HepG2 (cell line): Measurements from ENCODE around the gene POU3F1. TPM values are rescaled to one million over a fixed set of nuclear protein-coding genes. Genes with fewer than 3 reads are reported as not detected.

Experiments used
- ATAC-seq: fragments of 200-7000 bp; cut with Tn5 transposase; 3 replicates; pipeline ENCODE4 v1.9.1; 2020; ENCODE audit warnings: mild to moderate bottlenecking, moderate library complexity
- BruUV-seq: library from RNA; stranded (reverse); fragments of 400-500 nt; replicated peaks from 2 replicates; lab custom pipeline; 2021; lab: Mats Ljungman, UMichigan
- CTCF ChIA-PET: fragments of 300-600 bp; formaldehyde crosslinking; extraction: SDS; loops from one replicate; lab custom pipeline; 2021; ENCODE audit warnings: low total read pairs, inconsistent platforms, low intra/inter-chr PET ratio; lab: Yijun Ruan, JAX
- POLR2A ChIA-PET: fragments of 350-600 bp; sonication (Branson Sonifier 250); formaldehyde crosslinking; loops from one replicate; lab custom pipeline; 2020; ENCODE audit warnings: antibody characterized with exemption, inconsistent platforms; lab: Yijun Ruan, JAX
- DNase-seq: peaks from one replicate; pipeline ENCODE4 v3.0.0-alpha.2; 2015; ENCODE audit warnings: low spot score
- FAIRE-seq: peaks from 3 replicates; lab custom pipeline; 2011; peaks lifted over from hg19 to GRCh38; lab: Jason Lieb, UNC
- H2AFZ ChIP-seq: one replicate; pipeline ENCODE4 v1.6.1; 2011; ENCODE audit warnings: low read length, inconsistent platforms
- H3K27ac ChIP-seq: fragments of 300-600 bp; 3 replicates; pipeline ENCODE4 v1.8.0; 2011; ENCODE audit warnings: mixed run types, mild to moderate bottlenecking, mixed read lengths, low read length, inconsistent platforms; ENCODE audit not compliant: insufficient read depth; ENCODE audit errors: extremely low read length
- H3K27me3 ChIP-seq, 2 experiments: fragments of 200-600 bp in 1 of 2; 2 replicates in 1 of 2; 3 replicates in 1 of 2; pipeline versions ENCODE4 v1.6.0 to v1.8.0; 2011; ENCODE audit warnings: low read length in 2 of 2, mild to moderate bottlenecking in 2 of 2, moderate library complexity in 2 of 2, inconsistent platforms in 1 of 2; ENCODE audit not compliant: insufficient read depth in 2 of 2, control insufficient read depth in 1 of 2
- H3K36me3 ChIP-seq, 2 experiments: fragments of 200-600 bp in 1 of 2; replicated peaks in 1 of 2; 2 replicates in 1 of 2; 3 replicates in 1 of 2; pipeline versions ENCODE4 v1.5.1 to v1.8.0; 2011; ENCODE audit warnings: low read length in 2 of 2, inconsistent platforms in 1 of 2; ENCODE audit not compliant: insufficient read depth in 2 of 2, control insufficient read depth in 1 of 2
- H3K4me1 ChIP-seq: 2 replicates; pipeline ENCODE4 v1.5.1; 2012; ENCODE audit warnings: low read length, inconsistent platforms; ENCODE audit not compliant: insufficient read depth
- H3K4me2 ChIP-seq: 2 replicates; pipeline ENCODE4 v1.6.0; 2011; ENCODE audit warnings: low read depth, low read length, inconsistent platforms
- H3K4me3 ChIP-seq, 3 experiments: fragments of 200-600 bp in 1 of 3; sonication (generic), shearing (Covaris generic) in 1 of 3; replicated peaks in 1 of 3; 2 replicates each; pipeline ENCODE4 v1.5.1; 2011 to 2016; ENCODE audit warnings: low read length in 3 of 3, inconsistent platforms in 2 of 3, low read depth in 2 of 3, mild to moderate bottlenecking in 2 of 3, control low read depth in 1 of 3, mixed read lengths in 1 of 3; ENCODE audit not compliant: insufficient read depth in 1 of 3
- H3K79me2 ChIP-seq: one replicate; pipeline ENCODE4 v1.6.1; 2011; ENCODE audit warnings: low read length, inconsistent platforms; ENCODE audit not compliant: insufficient read depth
- H3K9ac ChIP-seq: 2 replicates; pipeline ENCODE4 v1.6.0; 2011; ENCODE audit warnings: mild to moderate bottlenecking, low read depth, low read length, inconsistent platforms; ENCODE audit not compliant: insufficient read depth
- H3K9me3 ChIP-seq: 2 replicates; pipeline ENCODE4 v1.5.1; 2012; ENCODE audit warnings: mild to moderate bottlenecking, low read length
- H4K20me1 ChIP-seq: 2 replicates; pipeline ENCODE4 v1.6.0; 2011; ENCODE audit warnings: inconsistent platforms, mild to moderate bottlenecking, low read length, moderate library complexity; ENCODE audit not compliant: insufficient read depth
- ARHGAP35 ChIP-seq: sonication (generic); formaldehyde crosslinking; IDR thresholded peaks from 2 replicates; pipeline ENCODE4 v1.9.0; 2022; ENCODE audit warnings: mild to moderate bottlenecking, inconsistent platforms, moderate library complexity, missing genetic modification reagents, borderline replicate concordance
- HMGA1 ChIP-seq: sonication (generic); formaldehyde crosslinking; conservative IDR thresholded peaks from 2 replicates; pipeline ENCODE4 v1.4.0; 2020; ENCODE audit warnings: missing genetic modification reagents
- MEF2D ChIP-seq: sonication (generic); formaldehyde crosslinking; IDR thresholded peaks from 2 replicates; pipeline ENCODE4 v1.5.1; 2020; ENCODE audit warnings: mild to moderate bottlenecking, missing genetic modification reagents
- POLR2G ChIP-seq: fragments of 200-400 bp; formaldehyde crosslinking; IDR thresholded peaks from 2 replicates; pipeline ENCODE4 v1.6.1; 2018; ENCODE audit warnings: mild to moderate bottlenecking, low read depth, low read length, moderate library complexity
- SALL2 ChIP-seq: sonication (generic); formaldehyde crosslinking; IDR thresholded peaks from 2 replicates; pipeline ENCODE4 v1.8.1; 2023; ENCODE audit warnings: mild to moderate bottlenecking, missing genetic modification reagents, inconsistent platforms
- SP140L ChIP-seq: sonication (generic); formaldehyde crosslinking; IDR thresholded peaks from 2 replicates; pipeline ENCODE4 v1.4.0; 2020; ENCODE audit warnings: missing genetic modification reagents, borderline replicate concordance
- TBL1XR1 ChIP-seq: fragments of 150-350 bp; IDR thresholded peaks from 2 replicates; pipeline ENCODE4 v1.6.1; 2014; ENCODE audit warnings: borderline replicate concordance, low read length; ENCODE audit not compliant: partially characterized antibody
- U2AF2 ChIP-seq: fragments of 200-400 bp; formaldehyde crosslinking; IDR thresholded peaks from 2 replicates; pipeline ENCODE4 v1.6.1; 2017; ENCODE audit warnings: low read depth, mild to moderate bottlenecking, low read length
- ZNF263 ChIP-seq: sonication (generic); formaldehyde crosslinking; IDR thresholded peaks from 2 replicates; pipeline ENCODE4 v1.4.0; 2020; ENCODE audit warnings: missing genetic modification reagents
- ZSCAN12 ChIP-seq: sonication (generic); formaldehyde crosslinking; IDR thresholded peaks from 2 replicates; pipeline ENCODE4 v1.9.0; 2021; ENCODE audit warnings: mild to moderate bottlenecking, missing genetic modification reagents
- WGBS: methylation state at CpG from one replicate; pipeline ENCODE4 v1.1.6; 2017; ENCODE audit warnings: low lambda C conversion rate; 5-methylcytosine and 5-hydroxymethylcytosine counted together
- in situ Hi-C: cut with HindIII; loops from 2 replicates; pipeline ENCODE4 v1.10.0; 2017; ENCODE audit warnings: low pct_unique_long_range_greater_than_20kb; ENCODE audit not compliant: extremely low pct_ligation_motif_present
- intact Hi-C: fragments of 100-400 bp; cut with micrococcal nuclease; formaldehyde crosslinking; loops from one replicate; pipeline ENCODE4 v1.10.0; 2022; ENCODE audit not compliant: unreplicated experiment
- polyA plus RNA-seq, 8 experiments: library from polyadenylated mRNA; depleted of rRNA in 3 of 8; stranded (reverse) in 7 of 8; unstranded in 1 of 8; fragments of >200 nt; fragmentation: Illumina TruSeq in 4 of 8; extraction: Trizol in 4 of 8; gene quantifications; 2 replicates each; pipeline versions ENCODE4 v1.2.1 to v1.2.3, GENCODE V29; 2011 to 2016; ENCODE audit warnings: low read depth in 4 of 8, missing spikeins in 1 of 8, mixed read lengths in 1 of 8; ENCODE audit not compliant: insufficient read depth in 1 of 8
- total RNA-seq, 5 experiments: library from RNA; depleted of rRNA; stranded (reverse); fragments of >200 nt; fragmentation: Illumina TruSeq; extraction: Trizol; gene quantifications; 2 replicates each; pipeline ENCODE4 v1.2.3, GENCODE V29; 2016; ENCODE audit warnings: low read depth in 1 of 5
- TF ChIP-seq, protein P1 (sequence below): sonication (generic); formaldehyde crosslinking; IDR thresholded peaks from 2 replicates; pipeline ENCODE4 v1.4.0; 2020; ENCODE audit warnings: missing genetic modification reagents
- TF ChIP-seq, protein P2 (sequence below): sonication (generic); formaldehyde crosslinking; IDR thresholded peaks from 2 replicates; pipeline ENCODE4 v1.5.0; 2020; ENCODE audit warnings: missing genetic modification reagents, mild to moderate bottlenecking, borderline replicate concordance
- TF ChIP-seq, protein P3 (sequence below): sonication (generic); formaldehyde crosslinking; conservative IDR thresholded peaks from 2 replicates; pipeline ENCODE4 v1.4.0; 2020; ENCODE audit warnings: missing genetic modification reagents
- TF ChIP-seq, protein P4 (sequence below): sonication (generic); formaldehyde crosslinking; IDR thresholded peaks from 2 replicates; pipeline ENCODE4 v1.9.0; 2022; ENCODE audit warnings: low read depth, missing genetic modification reagents

Gene POU3F1
- total and polyA plus RNA-seq, 2 of the 13 experiments (the other 11 are each of a cell fraction or from before 2014, with no cell fraction given) = not detected

DNA sequence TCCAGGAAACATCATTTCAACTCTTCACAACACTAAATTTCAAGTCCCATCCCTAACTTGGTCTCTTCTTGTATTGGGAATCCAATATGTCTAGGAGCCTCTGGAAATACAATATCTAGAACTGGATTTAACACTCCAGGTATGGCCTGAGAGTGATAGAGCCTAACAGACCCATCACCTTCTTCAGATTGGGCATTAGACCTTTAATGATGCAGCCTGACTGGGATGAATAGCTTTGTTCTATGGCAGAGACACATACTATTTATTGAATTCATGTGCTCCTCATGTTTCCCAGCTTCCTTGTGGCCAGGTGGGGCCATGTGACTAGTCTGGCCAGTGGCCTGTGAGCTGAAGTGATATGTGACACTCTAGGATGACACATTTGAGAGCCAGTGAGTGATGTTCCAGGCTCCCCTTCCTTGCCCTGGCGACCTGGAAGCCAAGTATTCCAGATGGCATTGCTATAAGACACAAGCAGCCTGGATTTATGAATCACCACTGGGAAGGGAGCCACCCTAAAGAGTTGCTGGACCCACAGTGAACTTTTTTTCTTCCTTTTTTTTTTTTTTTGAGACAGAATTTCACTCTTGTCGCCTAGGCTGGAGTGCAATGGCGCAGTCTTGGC, 31.0 kb upstream of the POU3F1 start:
- CTCF ChIA-PET = no interaction called here
- FAIRE-seq = no peak
- WGBS = 36% methylated on average over 3 of the region's 3 CpGs

DNA sequence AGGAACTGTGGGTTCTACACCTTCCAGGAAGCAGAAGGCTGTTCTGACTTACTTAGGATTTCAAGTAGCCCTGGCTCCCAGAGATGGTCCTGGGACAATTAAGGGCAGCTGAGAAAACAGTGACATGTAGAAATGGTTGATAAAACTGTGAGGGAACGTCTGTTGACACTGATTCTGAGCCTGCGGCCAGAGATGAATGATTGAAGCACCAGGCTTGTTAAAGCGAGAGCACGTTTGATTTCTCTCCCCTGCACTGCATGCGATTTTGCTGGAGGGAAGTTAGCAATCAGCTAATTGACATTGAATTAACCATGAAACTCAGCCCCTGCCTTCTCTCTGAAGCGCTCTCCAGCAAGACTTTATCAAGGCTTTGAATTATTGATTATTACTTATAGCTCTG, 29.9 kb upstream of the POU3F1 start:
- 71% methylated on average over 6 of the region's 6 CpGs for WGBS
- ATAC-seq (no peak), FAIRE-seq (no peak), DNase-seq (no peak)
- no peaks in the 10 kb centered on the region for H3K9me3 ChIP-seq
- H3K79me2 ChIP-seq = no peaks in the 10 kb centered on the region
- in situ Hi-C loops = no loop called here
- intact Hi-C loops = no loop called here
- H2AFZ ChIP-seq = no peak overlapping the region
- H3K9ac ChIP-seq = no peak overlapping the region
- no peaks in the 10 kb centered on the region for H3K36me3 ChIP-seq
- H3K27me3 ChIP-seq = no peaks in the 10 kb centered on the region; a peak in 1 of 5 replicates
- H3K4me1 ChIP-seq = peaks cover 11% of the 10 kb centered on the region
- ChIA-PET POLR2A (no interaction called here), CTCF (no interaction called here)
- no peaks in the 10 kb centered on the region for H4K20me1 ChIP-seq
- no peak overlapping the region for H3K4me2 ChIP-seq
- no peak overlapping the region for H3K4me3 ChIP-seq
- no peak overlapping the region for H3K27ac ChIP-seq
- no TSS peak for BruUV-seq
- TF ChIP-seq, protein P1, sequence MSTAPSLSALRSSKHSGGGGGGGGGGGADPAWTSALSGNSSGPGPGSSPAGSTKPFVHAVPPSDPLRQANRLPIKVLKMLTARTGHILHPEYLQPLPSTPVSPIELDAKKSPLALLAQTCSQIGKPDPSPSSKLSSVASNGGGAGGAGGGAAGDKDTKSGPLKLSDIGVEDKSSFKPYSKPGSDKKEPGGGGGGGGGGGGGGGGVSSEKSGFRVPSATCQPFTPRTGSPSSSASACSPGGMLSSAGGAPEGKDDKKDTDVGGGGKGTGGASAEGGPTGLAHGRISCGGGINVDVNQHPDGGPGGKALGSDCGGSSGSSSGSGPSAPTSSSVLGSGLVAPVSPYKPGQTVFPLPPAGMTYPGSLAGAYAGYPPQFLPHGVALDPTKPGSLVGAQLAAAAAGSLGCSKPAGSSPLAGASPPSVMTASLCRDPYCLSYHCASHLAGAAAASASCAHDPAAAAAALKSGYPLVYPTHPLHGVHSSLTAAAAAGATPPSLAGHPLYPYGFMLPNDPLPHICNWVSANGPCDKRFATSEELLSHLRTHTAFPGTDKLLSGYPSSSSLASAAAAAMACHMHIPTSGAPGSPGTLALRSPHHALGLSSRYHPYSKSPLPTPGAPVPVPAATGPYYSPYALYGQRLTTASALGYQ = no peak
- TF ChIP-seq, protein P2, sequence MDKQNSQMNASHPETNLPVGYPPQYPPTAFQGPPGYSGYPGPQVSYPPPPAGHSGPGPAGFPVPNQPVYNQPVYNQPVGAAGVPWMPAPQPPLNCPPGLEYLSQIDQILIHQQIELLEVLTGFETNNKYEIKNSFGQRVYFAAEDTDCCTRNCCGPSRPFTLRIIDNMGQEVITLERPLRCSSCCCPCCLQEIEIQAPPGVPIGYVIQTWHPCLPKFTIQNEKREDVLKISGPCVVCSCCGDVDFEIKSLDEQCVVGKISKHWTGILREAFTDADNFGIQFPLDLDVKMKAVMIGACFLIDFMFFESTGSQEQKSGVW (CRISPR knock-in tag) = no peak
- TF ChIP-seq POLR2G (no peak), ARHGAP35 (no peak)
- TF ChIP-seq, protein P3, sequence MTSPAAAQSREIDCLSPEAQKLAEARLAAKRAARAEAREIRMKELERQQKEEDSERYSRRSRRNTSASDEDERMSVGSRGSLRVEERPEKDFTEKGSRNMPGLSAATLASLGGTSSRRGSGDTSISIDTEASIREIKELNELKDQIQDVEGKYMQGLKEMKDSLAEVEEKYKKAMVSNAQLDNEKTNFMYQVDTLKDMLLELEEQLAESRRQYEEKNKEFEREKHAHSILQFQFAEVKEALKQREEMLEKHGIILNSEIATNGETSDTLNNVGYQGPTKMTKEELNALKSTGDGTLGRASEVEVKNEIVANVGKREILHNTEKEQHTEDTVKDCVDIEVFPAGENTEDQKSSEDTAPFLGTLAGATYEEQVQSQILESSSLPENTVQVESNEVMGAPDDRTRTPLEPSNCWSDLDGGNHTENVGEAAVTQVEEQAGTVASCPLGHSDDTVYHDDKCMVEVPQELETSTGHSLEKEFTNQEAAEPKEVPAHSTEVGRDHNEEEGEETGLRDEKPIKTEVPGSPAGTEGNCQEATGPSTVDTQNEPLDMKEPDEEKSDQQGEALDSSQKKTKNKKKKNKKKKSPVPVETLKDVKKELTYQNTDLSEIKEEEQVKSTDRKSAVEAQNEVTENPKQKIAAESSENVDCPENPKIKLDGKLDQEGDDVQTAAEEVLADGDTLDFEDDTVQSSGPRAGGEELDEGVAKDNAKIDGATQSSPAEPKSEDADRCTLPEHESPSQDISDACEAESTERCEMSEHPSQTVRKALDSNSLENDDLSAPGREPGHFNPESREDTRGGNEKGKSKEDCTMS (CRISPR knock-in tag) = no peak

More for the DNA sequence above, 31.0 kb upstream of the POU3F1 start:
- intact Hi-C loops (no loop called here), in situ Hi-C loops (no loop called here)
- Histone ChIP-seq H3K79me2 (no peaks in the 10 kb centered on the region), H3K4me2 (no peak overlapping the region)
- no peak for TF ChIP-seq U2AF2
- TF ChIP-seq HMGA1 (CRISPR knock-in tag) = no peak
- no peak for TF ChIP-seq ZSCAN12 (CRISPR knock-in tag)
- TF ChIP-seq SALL2 (CRISPR knock-in tag) = no peak
- no peak for TF ChIP-seq SP140L (CRISPR knock-in tag)
- TF ChIP-seq, protein P4, sequence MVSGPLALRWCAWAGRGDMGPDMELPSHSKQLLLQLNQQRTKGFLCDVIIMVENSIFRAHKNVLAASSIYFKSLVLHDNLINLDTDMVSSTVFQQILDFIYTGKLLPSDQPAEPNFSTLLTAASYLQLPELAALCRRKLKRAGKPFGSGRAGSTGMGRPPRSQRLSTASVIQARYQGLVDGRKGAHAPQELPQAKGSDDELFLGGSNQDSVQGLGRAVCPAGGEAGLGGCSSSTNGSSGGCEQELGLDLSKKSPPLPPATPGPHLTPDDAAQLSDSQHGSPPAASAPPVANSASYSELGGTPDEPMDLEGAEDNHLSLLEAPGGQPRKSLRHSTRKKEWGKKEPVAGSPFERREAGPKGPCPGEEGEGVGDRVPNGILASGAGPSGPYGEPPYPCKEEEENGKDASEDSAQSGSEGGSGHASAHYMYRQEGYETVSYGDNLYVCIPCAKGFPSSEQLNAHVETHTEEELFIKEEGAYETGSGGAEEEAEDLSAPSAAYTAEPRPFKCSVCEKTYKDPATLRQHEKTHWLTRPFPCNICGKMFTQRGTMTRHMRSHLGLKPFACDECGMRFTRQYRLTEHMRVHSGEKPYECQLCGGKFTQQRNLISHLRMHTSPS = no peak
- TF ChIP-seq TBL1XR1 = no peak
- TF ChIP-seq MEF2D (CRISPR knock-in tag) = no peak
- TF ChIP-seq ZNF263 (CRISPR knock-in tag) = no peak
- TF ChIP-seq, all 625 proteins: peak for 0
- Histone ChIP-seq H3K27me3 (no peaks in the 10 kb centered on the region; a peak in 1 of 5 replicates), H3K27ac (no peak overlapping the region), H4K20me1 (no peaks in the 10 kb centered on the region), H3K36me3 (no peaks in the 10 kb centered on the region), H3K4me1 (peaks cover 23% of the 10 kb centered on the region), H3K9ac (no peak overlapping the region), H3K9me3 (no peaks in the 10 kb centered on the region), H2AFZ (no peak overlapping the region), H3K4me3 (no peak overlapping the region)
- no peak for ATAC-seq
- no TSS peak for BruUV-seq
- POLR2A ChIA-PET = interaction anchor here (0.7 kb wide), 1 partner anchor 360 kb away, joined by 3 read pairs; no protein-coding TSS in a partner anchor
- no peak for DNase-seq
